ENCODE measurements around the gene MALAT1.

DNA sequence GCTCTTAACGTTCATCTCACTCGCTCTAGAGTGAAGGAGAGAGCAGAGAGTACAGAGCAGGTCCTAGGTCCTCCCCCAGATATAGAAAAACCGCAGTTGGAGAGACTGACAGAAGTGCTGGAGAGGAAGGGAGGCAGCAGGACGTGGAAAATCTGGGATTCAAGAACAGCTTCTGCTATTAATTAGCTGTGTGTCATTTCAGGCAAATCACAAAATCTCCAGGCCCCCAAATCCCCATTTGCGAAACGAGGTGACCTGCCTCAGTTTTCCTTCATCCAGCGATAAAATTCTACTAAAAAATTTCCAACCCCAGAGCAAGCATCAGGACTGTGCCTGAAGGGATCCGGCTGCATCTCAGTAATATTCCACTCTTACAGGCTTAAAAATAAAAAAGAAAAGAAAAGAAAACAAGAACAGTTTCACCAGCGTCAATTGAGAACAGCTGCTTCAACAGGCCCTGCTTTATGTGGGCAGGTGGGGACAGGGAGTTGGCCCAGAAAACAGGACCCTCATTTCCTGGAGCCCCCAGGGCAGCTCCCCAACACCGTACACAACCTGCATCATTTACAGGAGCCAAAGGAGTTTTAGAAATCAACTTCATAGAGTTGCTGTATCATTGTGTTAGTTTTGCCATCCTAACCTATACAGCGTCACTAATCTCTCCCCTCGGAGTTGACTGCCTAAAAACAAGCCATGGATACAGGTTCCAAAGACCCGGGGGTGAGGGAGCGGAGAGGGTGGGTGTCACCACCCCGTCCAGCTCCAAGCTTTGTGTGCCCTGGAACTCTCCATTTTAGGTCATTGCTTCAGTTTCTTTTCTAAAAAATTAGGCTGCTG is 2.3 kb upstream of the MALAT1 start:
- TF ChIP-seq, protein P1, sequence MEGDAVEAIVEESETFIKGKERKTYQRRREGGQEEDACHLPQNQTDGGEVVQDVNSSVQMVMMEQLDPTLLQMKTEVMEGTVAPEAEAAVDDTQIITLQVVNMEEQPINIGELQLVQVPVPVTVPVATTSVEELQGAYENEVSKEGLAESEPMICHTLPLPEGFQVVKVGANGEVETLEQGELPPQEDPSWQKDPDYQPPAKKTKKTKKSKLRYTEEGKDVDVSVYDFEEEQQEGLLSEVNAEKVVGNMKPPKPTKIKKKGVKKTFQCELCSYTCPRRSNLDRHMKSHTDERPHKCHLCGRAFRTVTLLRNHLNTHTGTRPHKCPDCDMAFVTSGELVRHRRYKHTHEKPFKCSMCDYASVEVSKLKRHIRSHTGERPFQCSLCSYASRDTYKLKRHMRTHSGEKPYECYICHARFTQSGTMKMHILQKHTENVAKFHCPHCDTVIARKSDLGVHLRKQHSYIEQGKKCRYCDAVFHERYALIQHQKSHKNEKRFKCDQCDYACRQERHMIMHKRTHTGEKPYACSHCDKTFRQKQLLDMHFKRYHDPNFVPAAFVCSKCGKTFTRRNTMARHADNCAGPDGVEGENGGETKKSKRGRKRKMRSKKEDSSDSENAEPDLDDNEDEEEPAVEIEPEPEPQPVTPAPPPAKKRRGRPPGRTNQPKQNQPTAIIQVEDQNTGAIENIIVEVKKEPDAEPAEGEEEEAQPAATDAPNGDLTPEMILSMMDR (IDR thresholded peaks at IDR 0.05), result no peak
- no peak for TF ChIP-seq EP300 (IDR thresholded peaks at IDR 0.05)
- no peak for TF ChIP-seq POLR2A (IDR thresholded peaks at IDR 0.05)
